Measurements from ENCODE around the gene HLA-DPA1. TPM values are rescaled to one million over a fixed set of nuclear protein-coding genes. Genes with fewer than 3 reads are reported as not detected.
"Not testable (repeated sequence)": the region's sequence is repeated elsewhere in the genome, so short reads cannot be mapped to it uniquely, and the experiment has no call there.

HLA-DPA1 gene
- total RNA-seq, 1 experiment from 2014 or later = not detected

DNA sequence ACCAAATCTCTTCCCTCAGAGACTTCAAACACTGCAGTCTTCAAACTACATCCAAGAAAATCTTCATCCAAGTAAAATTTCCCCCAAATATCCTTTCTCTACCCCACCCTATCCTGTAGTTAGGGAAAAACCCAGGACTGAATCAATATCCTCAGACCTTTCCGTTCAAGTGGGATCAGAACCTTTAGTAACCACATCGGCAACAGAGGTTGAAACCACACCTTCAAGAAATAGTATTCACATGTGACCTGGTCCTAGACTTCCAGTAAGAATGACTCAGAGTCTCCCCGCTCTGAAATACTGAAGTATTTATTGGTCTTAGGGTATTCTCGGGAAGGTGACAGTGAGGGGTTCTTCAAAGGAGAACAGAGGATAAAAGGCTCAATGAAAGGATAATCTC, 8.7 kb downstream of the HLA-DPA1 start:
- Histone ChIP-seq H3K9me2 (ENCODE audit: insufficient read depth) (no peaks in the 10 kb centered on the region), H3K4me1 (replicated peaks; ENCODE audit: insufficient read depth) (no peaks in the 10 kb centered on the region), H3K4me2 (no peak overlapping the region), H3K27me3 (ENCODE audit: insufficient read depth, low read depth) (peaks cover 21% of the 10 kb centered on the region; the same call in 1 of the 2 replicates), H3K27ac (no peak overlapping the region), H2AFZ (no peak overlapping the region), H3K79me2 (ENCODE audit: low read depth) (no peaks in the 10 kb centered on the region), H3K36me3 (ENCODE audit: low read depth) (no peaks in the 10 kb centered on the region), H3K4me3 (no peak overlapping the region), H3K9me3 (ENCODE audit: insufficient read depth, low read depth) (no peaks in the 10 kb centered on the region), H4K20me1 (ENCODE audit: insufficient read depth) (no peaks in the 10 kb centered on the region), H3F3A (ENCODE audit: insufficient read depth, low read depth) (no peaks in the 10 kb centered on the region)
- intact Hi-C loops (cut with micrococcal nuclease; ENCODE audit: unreplicated experiment) = no loop called here
- POLR2A ChIA-PET (ENCODE audit: unreplicated experiment) = interaction anchor here (0.6 kb wide), 1 partner anchor 339 kb away, joined by 3 read pairs; no protein-coding TSS in a partner anchor
- BruUV-seq (replicated peaks) = no TSS peak
- DNase-seq = no peak
- no peak for TF ChIP-seq EZH2 (IDR thresholded peaks at IDR 0.05; ENCODE audit: low read depth)
- TF ChIP-seq, protein P1, sequence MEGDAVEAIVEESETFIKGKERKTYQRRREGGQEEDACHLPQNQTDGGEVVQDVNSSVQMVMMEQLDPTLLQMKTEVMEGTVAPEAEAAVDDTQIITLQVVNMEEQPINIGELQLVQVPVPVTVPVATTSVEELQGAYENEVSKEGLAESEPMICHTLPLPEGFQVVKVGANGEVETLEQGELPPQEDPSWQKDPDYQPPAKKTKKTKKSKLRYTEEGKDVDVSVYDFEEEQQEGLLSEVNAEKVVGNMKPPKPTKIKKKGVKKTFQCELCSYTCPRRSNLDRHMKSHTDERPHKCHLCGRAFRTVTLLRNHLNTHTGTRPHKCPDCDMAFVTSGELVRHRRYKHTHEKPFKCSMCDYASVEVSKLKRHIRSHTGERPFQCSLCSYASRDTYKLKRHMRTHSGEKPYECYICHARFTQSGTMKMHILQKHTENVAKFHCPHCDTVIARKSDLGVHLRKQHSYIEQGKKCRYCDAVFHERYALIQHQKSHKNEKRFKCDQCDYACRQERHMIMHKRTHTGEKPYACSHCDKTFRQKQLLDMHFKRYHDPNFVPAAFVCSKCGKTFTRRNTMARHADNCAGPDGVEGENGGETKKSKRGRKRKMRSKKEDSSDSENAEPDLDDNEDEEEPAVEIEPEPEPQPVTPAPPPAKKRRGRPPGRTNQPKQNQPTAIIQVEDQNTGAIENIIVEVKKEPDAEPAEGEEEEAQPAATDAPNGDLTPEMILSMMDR (conservative IDR thresholded peaks at IDR 0.05) = no peak
- CTCF ChIA-PET = no interaction called here

DNA sequence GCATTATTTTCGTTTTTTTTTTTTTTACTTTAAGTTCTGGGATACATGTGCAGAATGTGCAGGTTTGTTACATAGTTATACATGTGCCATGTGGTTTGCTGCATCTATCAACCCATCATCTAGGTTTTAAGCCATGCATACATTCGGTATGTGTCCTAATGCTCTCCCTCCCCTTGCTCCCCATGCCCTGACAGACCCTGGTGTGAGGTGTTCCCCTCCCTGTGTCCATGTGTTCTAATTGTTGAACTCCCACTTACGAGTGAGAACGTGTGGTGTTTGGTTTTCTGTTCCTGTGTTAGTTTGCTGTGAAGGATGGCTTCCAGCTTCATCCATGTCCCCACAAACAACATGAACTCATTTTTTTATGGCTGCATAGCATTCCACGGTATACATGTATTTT, 10.0 kb downstream of the HLA-DPA1 start:
- H3K27me3 ChIP-seq (ENCODE audit: insufficient read depth, low read depth) = peaks cover 17% of the 10 kb centered on the region; the same call in 1 of the 2 replicates
- H3K27ac ChIP-seq; H3K79me2 ChIP-seq (ENCODE audit: low read depth); H3F3A ChIP-seq (ENCODE audit: insufficient read depth, low read depth); CTCF ChIA-PET; H3K4me3 ChIP-seq; POLR2A ChIA-PET (ENCODE audit: unreplicated experiment); H3K9me2 ChIP-seq (ENCODE audit: insufficient read depth); H3K4me2 ChIP-seq; H3K9me3 ChIP-seq (ENCODE audit: insufficient read depth, low read depth); H4K20me1 ChIP-seq (ENCODE audit: insufficient read depth); intact Hi-C loops (cut with micrococcal nuclease; ENCODE audit: unreplicated experiment); DNase-seq; BruUV-seq (replicated peaks); H2AFZ ChIP-seq; H3K4me1 ChIP-seq (replicated peaks; ENCODE audit: insufficient read depth); H3K36me3 ChIP-seq (ENCODE audit: low read depth): not testable (repeated sequence)

- Histone ChIP-seq H3K4me3 (no peak overlapping the region), H3K4me1 (replicated peaks; ENCODE audit: insufficient read depth) (no peaks in the 10 kb centered on the region), H4K20me1 (ENCODE audit: insufficient read depth) (no peaks in the 10 kb centered on the region), H3K9me2 (ENCODE audit: insufficient read depth) (no peaks in the 10 kb centered on the region), H3K79me2 (ENCODE audit: low read depth) (no peaks in the 10 kb centered on the region), H3K36me3 (ENCODE audit: low read depth) (no peaks in the 10 kb centered on the region), H3F3A (ENCODE audit: insufficient read depth, low read depth) (no peaks in the 10 kb centered on the region), H3K27me3 (ENCODE audit: insufficient read depth, low read depth) (peaks cover 19% of the 10 kb centered on the region), H2AFZ (no peak overlapping the region), H3K4me2 (no peak overlapping the region), H3K27ac (no peak overlapping the region), H3K9me3 (ENCODE audit: insufficient read depth, low read depth) (no peaks in the 10 kb centered on the region)
- intact Hi-C loops (cut with micrococcal nuclease; ENCODE audit: unreplicated experiment) = no loop called here
- peak in 1 of 2 experiments; percentile 52 for DNase-seq
- ChIA-PET POLR2A (ENCODE audit: unreplicated experiment) (no interaction called here), CTCF (no interaction called here)
- TF ChIP-seq EZH2 (IDR thresholded peaks at IDR 0.05; ENCODE audit: low read depth) = no peak
- TF ChIP-seq, protein P1 (conservative IDR thresholded peaks at IDR 0.05) = no peak
- BruUV-seq (replicated peaks) = no TSS peak
These were observed 11.5 kb downstream of the HLA-DPA1 start for GRCh38 chr6:33061987-33062386.

All from PC-9 (cell line).